Thyroid gland (tissue), 4 donors: ENCODE data around the gene TPT1.

Experiments
- POLR2A ChIP-seq, 2 donors: fragments of 450-650 bp; IDR thresholded peaks; one replicate each; pipeline ENCODE4 v1.6.1; 2017; ENCODE audit warnings: antibody characterized with exemption in 2 of 2, mild to moderate bottlenecking in 2 of 2, moderate library complexity in 1 of 2
- TF ChIP-seq, protein P1 (sequence below), 6 experiments: fragments of 200-600 bp in 3 of 6; fragments of 450-650 bp in 3 of 6; sonication (generic) in 3 of 6; IDR thresholded peaks; one replicate each; pipeline ENCODE4 v1.5.1; 2016 to 2019; ENCODE audit warnings: antibody characterized with exemption in 6 of 6, mild to moderate bottlenecking in 2 of 6, inconsistent platforms in 1 of 6, moderate library complexity in 1 of 6

DNA sequence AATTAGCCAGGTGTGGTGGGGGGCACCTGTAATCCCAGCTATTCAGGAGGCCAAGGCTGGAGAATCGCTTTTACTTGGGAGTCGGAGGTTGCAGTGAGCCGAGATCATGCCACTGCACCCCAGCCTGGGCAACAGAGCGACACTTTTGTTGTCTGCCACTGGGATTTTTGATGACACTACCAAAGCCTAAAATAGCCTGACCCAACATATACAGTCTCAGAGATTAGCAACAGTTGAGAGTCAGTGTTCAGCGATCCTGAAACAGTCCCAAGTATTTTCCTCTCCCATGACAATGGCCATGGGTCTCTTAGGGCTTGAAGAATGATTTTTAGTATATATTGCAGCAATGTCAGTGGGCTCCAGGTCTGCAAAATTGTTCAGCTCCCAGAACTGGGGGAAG is 44.3 kb upstream of the TPT1 start:
- TF ChIP-seq POLR2A (IDR thresholded peaks at IDR 0.05) = no peak
- TF ChIP-seq, protein P1, sequence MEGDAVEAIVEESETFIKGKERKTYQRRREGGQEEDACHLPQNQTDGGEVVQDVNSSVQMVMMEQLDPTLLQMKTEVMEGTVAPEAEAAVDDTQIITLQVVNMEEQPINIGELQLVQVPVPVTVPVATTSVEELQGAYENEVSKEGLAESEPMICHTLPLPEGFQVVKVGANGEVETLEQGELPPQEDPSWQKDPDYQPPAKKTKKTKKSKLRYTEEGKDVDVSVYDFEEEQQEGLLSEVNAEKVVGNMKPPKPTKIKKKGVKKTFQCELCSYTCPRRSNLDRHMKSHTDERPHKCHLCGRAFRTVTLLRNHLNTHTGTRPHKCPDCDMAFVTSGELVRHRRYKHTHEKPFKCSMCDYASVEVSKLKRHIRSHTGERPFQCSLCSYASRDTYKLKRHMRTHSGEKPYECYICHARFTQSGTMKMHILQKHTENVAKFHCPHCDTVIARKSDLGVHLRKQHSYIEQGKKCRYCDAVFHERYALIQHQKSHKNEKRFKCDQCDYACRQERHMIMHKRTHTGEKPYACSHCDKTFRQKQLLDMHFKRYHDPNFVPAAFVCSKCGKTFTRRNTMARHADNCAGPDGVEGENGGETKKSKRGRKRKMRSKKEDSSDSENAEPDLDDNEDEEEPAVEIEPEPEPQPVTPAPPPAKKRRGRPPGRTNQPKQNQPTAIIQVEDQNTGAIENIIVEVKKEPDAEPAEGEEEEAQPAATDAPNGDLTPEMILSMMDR (IDR thresholded peaks at IDR 0.05) = no peak
